ENCODE measurements around the gene SLC44A1. TPM values are rescaled to one million over a fixed set of nuclear protein-coding genes. Genes with fewer than 3 reads are reported as not detected.

Gene SLC44A1
- polyA plus RNA-seq, 1 experiment: 6.6 TPM

DNA sequence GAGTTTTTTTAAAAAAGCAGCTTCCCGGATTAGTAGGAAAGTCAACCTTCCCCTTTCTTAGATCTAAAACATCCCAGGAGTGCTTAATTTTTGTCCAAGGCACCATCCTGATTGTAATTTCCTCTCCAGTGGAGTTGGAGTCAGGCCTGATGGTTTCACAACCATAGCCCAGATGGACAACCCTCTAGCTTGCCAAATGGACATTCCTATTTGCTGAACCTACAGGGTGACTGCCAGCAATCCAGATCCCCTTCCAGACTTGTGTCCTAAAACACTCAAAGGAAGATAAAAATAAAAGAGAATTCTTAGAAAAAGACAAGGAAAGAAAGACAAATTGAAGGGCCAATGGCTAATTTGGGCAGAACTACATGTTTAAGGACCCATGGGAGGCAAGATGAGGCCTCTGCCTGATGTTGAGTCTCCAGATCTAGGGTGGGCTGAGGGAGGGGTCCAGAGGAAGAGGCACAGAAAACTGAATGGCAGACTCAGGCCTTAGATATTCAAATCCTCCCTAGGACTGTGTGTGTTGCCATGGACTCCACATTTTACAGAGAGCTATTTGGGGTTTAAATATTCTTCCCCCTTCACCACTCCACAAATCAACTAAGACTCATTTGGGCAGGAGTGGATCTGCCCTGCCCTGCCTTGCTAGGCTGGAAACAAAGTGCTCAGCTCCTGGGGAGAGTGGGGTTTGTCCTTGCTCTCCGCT lies 38.5 kb upstream of the SLC44A1 start:
- no peak for TF ChIP-seq CTCF (IDR thresholded peaks at IDR 0.05; ENCODE audit: insufficient read depth, low read depth, low read length)
- ChIA-PET POLR2A (no interaction called here), CTCF (interaction anchor here (0.9 kb wide), 1 partner anchor 11 kb away, joined by 4 read pairs; no protein-coding TSS in a partner anchor)
- Histone ChIP-seq H3K27me3 (ENCODE audit: control insufficient read depth, insufficient read depth, low read length) (no peaks in the 10 kb centered on the region), H3K36me3 (ENCODE audit: control insufficient read depth, insufficient read depth, low read length) (no peaks in the 10 kb centered on the region), H3K4me3 (ENCODE audit: low read depth, low read length) (no peak overlapping the region)
- DNase-seq (ENCODE audit: low read depth): peak; percentile 73

- no peak overlapping the region for H3K4me3 ChIP-seq (ENCODE audit: low read depth, low read length)
- ChIA-PET POLR2A (no interaction called here), CTCF (no interaction called here)
Observed at GRCh38 chr9:105206496-105206820, 38.0 kb upstream of the SLC44A1 start.

DNA sequence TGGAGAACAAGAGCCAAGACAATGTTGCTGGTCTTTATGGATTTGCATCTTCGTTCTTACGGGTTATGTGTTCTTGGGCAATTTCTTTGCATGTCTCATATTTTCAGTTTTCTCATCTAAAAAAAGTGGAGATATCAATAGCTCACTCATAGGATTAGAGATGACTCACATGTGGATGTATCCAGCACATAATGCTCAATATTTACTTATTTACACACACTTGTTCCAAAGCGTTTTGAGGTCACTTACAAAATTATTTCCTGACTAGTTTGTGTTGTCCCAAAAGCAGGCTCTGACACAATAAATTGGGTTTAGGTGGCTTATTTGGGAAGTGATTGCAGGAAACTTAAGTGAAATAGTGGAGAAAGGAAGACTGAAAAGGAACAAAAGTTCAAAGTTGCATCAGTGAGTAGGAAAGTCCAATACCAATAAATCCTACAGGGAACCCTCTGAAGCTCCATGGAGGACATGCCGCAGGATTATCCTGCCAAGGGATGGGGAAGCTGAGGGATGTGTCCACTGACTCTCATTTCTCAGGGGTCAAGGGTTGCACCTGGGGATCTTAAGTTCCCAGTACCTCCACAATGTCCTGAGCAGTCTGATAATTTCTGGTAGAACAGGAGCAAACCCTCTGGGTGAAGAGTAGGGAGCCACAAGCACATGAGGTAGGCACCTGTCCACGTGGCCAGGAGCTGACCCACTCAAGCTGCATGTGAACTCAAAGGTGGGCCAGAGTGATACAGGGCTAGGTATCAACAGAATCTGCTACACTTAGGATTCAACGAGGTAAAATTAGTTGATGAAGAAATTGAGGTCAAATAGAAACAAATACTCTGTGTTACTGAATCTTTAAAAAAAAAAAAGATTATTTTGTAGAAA lies 37.4 kb upstream of the SLC44A1 start:
- CTCF ChIA-PET: no interaction called here
- POLR2A ChIA-PET: no interaction called here
- H3K4me3 ChIP-seq (ENCODE audit: low read depth, low read length): no peak overlapping the region
- no peaks in the 10 kb centered on the region for H3K27me3 ChIP-seq (ENCODE audit: control insufficient read depth, insufficient read depth, low read length)
- DNase-seq (ENCODE audit: low read depth): no peak
- H3K36me3 ChIP-seq (ENCODE audit: control insufficient read depth, insufficient read depth, low read length): no peaks in the 10 kb centered on the region
- TF ChIP-seq CTCF (IDR thresholded peaks at IDR 0.05; ENCODE audit: insufficient read depth, low read depth, low read length): no peak

More at GRCh38 chr9:105206496-105206820, 38.0 kb upstream of the SLC44A1 start:
- no peak for DNase-seq (ENCODE audit: low read depth)
- TF ChIP-seq CTCF (IDR thresholded peaks at IDR 0.05; ENCODE audit: insufficient read depth, low read depth, low read length): no peak
- H3K27me3 ChIP-seq (ENCODE audit: control insufficient read depth, insufficient read depth, low read length): no peaks in the 10 kb centered on the region
- no peaks in the 10 kb centered on the region for H3K36me3 ChIP-seq (ENCODE audit: control insufficient read depth, insufficient read depth, low read length)

DNA sequence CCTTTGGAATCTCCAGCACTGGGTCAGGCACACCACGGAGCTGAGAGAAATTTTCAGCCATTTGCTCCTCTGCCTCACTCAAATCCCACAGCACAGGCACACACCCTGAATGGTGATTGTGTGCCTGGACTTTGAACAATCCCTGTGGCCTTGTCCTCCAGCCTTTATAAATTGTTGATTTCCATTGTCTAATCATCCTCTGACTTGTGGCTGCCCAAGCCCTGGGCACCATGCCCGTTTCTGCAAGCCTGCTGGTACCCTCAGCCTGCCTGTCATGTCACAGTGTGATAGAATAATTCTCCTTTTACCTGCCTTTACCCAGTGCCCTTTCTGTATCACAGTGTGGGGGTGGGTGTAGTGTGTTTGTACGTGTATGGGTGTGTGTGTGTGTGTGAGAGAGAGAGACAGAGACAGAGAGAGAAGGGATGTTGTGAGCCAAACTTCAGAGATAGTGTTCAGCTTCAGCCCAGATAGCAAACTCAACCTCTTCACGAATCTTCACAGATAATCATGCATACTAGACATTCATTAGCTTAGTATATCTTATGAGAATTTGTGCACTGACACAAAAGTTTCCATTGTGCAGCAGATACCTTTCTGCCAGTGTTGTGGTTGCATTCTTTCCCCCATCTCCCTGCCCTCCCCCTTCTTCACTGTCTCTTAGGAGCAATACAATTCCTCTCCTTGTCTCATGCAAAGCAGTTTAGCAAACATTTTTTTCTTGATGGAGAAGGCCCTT lies 27.8 kb upstream of the SLC44A1 start:
- ChIA-PET CTCF (interaction anchor here (1.4 kb wide), 1 partner anchor 11 kb away, joined by 4 read pairs; no protein-coding TSS in a partner anchor), POLR2A (no interaction called here)
- Histone ChIP-seq H3K36me3 (ENCODE audit: control insufficient read depth, insufficient read depth, low read length) (no peaks in the 10 kb centered on the region), H3K4me3 (ENCODE audit: low read depth, low read length) (no peak overlapping the region), H3K27me3 (ENCODE audit: control insufficient read depth, insufficient read depth, low read length) (no peaks in the 10 kb centered on the region)
- no peak for DNase-seq (ENCODE audit: low read depth)
- TF ChIP-seq CTCF (IDR thresholded peaks at IDR 0.05; ENCODE audit: insufficient read depth, low read depth, low read length): no peak

GRCh38 chr9:105218673-105219072 lies 25.8 kb upstream of the SLC44A1 start:
- DNase-seq (ENCODE audit: low read depth): no peak
- Histone ChIP-seq H3K27me3 (ENCODE audit: control insufficient read depth, insufficient read depth, low read length) (no peaks in the 10 kb centered on the region), H3K36me3 (ENCODE audit: control insufficient read depth, insufficient read depth, low read length) (no peaks in the 10 kb centered on the region; the same call in 1 of the 2 replicates), H3K4me3 (ENCODE audit: low read depth, low read length) (no peak overlapping the region)
- POLR2A ChIA-PET: no interaction called here
- TF ChIP-seq CTCF (IDR thresholded peaks at IDR 0.05; ENCODE audit: insufficient read depth, low read depth, low read length): no peak
- CTCF ChIA-PET: interaction anchor here (1.2 kb wide), 1 partner anchor 12 kb away, joined by 3 read pairs; no protein-coding TSS in a partner anchor
